NB4 (cell line): ENCODE data around the gene TACC3.

Experiments
- POLR2A ChIP-seq: IDR thresholded peaks from 2 replicates; pipeline ENCODE4 v1.6.1; 2011; ENCODE audit warnings: mild to moderate bottlenecking; ENCODE audit not compliant: insufficient read length; ENCODE audit errors: extremely low read depth
- TF ChIP-seq, protein P1 (sequence below): IDR thresholded peaks from one replicate; pipeline ENCODE4 v1.5.1; 2012; ENCODE audit warnings: low read depth, low read length
- TF ChIP-seq, protein P2 (sequence below): IDR thresholded peaks from 2 replicates; pipeline ENCODE4 v1.6.1; 2011; ENCODE audit warnings: low read depth, low read length

- no peak for TF ChIP-seq POLR2A
- TF ChIP-seq, protein P1, sequence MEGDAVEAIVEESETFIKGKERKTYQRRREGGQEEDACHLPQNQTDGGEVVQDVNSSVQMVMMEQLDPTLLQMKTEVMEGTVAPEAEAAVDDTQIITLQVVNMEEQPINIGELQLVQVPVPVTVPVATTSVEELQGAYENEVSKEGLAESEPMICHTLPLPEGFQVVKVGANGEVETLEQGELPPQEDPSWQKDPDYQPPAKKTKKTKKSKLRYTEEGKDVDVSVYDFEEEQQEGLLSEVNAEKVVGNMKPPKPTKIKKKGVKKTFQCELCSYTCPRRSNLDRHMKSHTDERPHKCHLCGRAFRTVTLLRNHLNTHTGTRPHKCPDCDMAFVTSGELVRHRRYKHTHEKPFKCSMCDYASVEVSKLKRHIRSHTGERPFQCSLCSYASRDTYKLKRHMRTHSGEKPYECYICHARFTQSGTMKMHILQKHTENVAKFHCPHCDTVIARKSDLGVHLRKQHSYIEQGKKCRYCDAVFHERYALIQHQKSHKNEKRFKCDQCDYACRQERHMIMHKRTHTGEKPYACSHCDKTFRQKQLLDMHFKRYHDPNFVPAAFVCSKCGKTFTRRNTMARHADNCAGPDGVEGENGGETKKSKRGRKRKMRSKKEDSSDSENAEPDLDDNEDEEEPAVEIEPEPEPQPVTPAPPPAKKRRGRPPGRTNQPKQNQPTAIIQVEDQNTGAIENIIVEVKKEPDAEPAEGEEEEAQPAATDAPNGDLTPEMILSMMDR = no peak
- TF ChIP-seq, protein P2, sequence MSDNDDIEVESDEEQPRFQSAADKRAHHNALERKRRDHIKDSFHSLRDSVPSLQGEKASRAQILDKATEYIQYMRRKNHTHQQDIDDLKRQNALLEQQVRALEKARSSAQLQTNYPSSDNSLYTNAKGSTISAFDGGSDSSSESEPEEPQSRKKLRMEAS = no peak
These were observed 58.5 kb downstream of the TACC3 start for GRCh38 chr4:1779588-1780382.
